HCT116 (cell line): Measurements from ENCODE around the gene OGN. TPM values are rescaled to one million over a fixed set of nuclear protein-coding genes. Genes with fewer than 3 reads are reported as not detected.

Source experiments
- ATAC-seq: fragments of 200-7000 bp; cut with Tn5 transposase; 2 replicates; pipeline ENCODE4 v1.9.1; 2020; ENCODE audit warnings: mild to moderate bottlenecking, moderate library complexity
- BruUV-seq: library from RNA; stranded (reverse); fragments of 400-500 nt; replicated peaks from 2 replicates; lab custom pipeline; 2021; lab: Mats Ljungman, UMichigan
- CTCF ChIA-PET: fragments of 300-600 bp; sonication (Branson Sonifier 250); formaldehyde crosslinking; loops from one replicate; lab custom pipeline; 2021; ENCODE audit warnings: antibody characterized with exemption; lab: Charles Lee
- POLR2A ChIA-PET: fragments of 300-600, 350-600 bp; sonication (Branson Sonifier 250); formaldehyde crosslinking; loops from one replicate; lab custom pipeline; 2021; ENCODE audit warnings: antibody characterized with exemption; lab: Charles Lee
- RAD21 ChIA-PET, 2 experiments: fragments of 300-600 bp; sonication (Branson Sonifier 250); formaldehyde crosslinking; loops; one replicate each; lab custom pipeline; 2023; ENCODE audit warnings: low total read pairs in 2 of 2; ENCODE audit not compliant: uncharacterized antibody in 2 of 2, unreplicated experiment in 2 of 2, low non-redundant PET in 1 of 2; lab: Charles Lee
- DNase-seq: peaks from one replicate; pipeline ENCODE4 v3.0.0-alpha.2; 2010; ENCODE audit warnings: low read depth, low spot score
- H2AFZ ChIP-seq: fragments of 200-600 bp; shearing (Covaris generic), sonication (generic); 2 replicates; pipeline ENCODE4 v1.6.1; 2017; ENCODE audit warnings: low read depth, mixed run types, mixed read lengths, antibody characterized with exemption, low read length; ENCODE audit not compliant: poor library complexity, severe bottlenecking
- H3K27ac ChIP-seq: 2 replicates; pipeline ENCODE4 v1.5.1; 2012; ENCODE audit warnings: low read depth, low read length
- H3K27me3 ChIP-seq: fragments of 200-600 bp; sonication (generic); 2 replicates; pipeline ENCODE4 v1.6.1; 2016; ENCODE audit warnings: mixed run types, low read length, mixed read lengths; ENCODE audit not compliant: insufficient read depth
- H3K36me3 ChIP-seq, 2 experiments: fragments of 200-500 bp in 1 of 2; fragments of 200-600 bp in 1 of 2; sonication (Bioruptor generic) in 1 of 2; sonication (generic) in 1 of 2; 2 replicates each; pipeline versions ENCODE4 v1.5.1 to v1.6.1; 2014 to 2016; ENCODE audit warnings: low read length in 2 of 2, inconsistent platforms in 1 of 2, mixed read lengths in 1 of 2, mixed run types in 1 of 2; ENCODE audit not compliant: insufficient read depth in 2 of 2, control insufficient read depth in 1 of 2
- H3K4me1 ChIP-seq, 2 experiments: fragments of 200-600 bp in 1 of 2; sonication (generic) in 1 of 2; 2 replicates each; pipeline versions ENCODE4 v1.5.1 to v1.6.1; 2012 to 2017; ENCODE audit warnings: low read length in 2 of 2, inconsistent platforms in 1 of 2, mild to moderate bottlenecking in 1 of 2, mixed read lengths in 1 of 2, mixed run types in 1 of 2, moderate library complexity in 1 of 2; ENCODE audit not compliant: insufficient read depth in 2 of 2, control insufficient read depth in 1 of 2
- H3K4me2 ChIP-seq: fragments of 200-600 bp; sonication (generic); 2 replicates; pipeline ENCODE4 v1.6.1; 2017; ENCODE audit warnings: mixed run types, low read length, mixed read lengths
- H3K4me3 ChIP-seq, 2 experiments: fragments of 200-600 bp in 1 of 2; sonication (generic) in 1 of 2; replicated peaks in 1 of 2; 2 replicates each; pipeline ENCODE4 v1.5.1; 2011 to 2016; ENCODE audit warnings: low read length in 2 of 2, control low read depth in 1 of 2, low read depth in 1 of 2, mild to moderate bottlenecking in 1 of 2, mixed read lengths in 1 of 2, mixed run types in 1 of 2
- H3K79me2 ChIP-seq: fragments of 200-600 bp; sonication (generic); 2 replicates; pipeline ENCODE4 v1.6.1; 2017; ENCODE audit warnings: mild to moderate bottlenecking, mixed run types, low read length, moderate library complexity, mixed read lengths; ENCODE audit not compliant: insufficient read depth
- H3K9ac ChIP-seq: fragments of 200-600 bp; sonication (generic); 2 replicates; pipeline ENCODE4 v1.6.1; 2016; ENCODE audit warnings: low read length, mixed read lengths
- H3K9me2 ChIP-seq: fragments of 200-600 bp; sonication (generic), shearing (Covaris generic); 2 replicates; pipeline ENCODE4 v1.6.1; 2017; ENCODE audit warnings: mixed run types, mild to moderate bottlenecking, moderate library complexity; ENCODE audit not compliant: insufficient read depth
- H3K9me3 ChIP-seq, 2 experiments: fragments of 200-500 bp in 1 of 2; fragments of 200-600 bp in 1 of 2; sonication (Bioruptor generic) in 1 of 2; sonication (generic) in 1 of 2; 2 replicates each; pipeline ENCODE4 v1.6.1; 2014 to 2017; ENCODE audit warnings: low read length in 2 of 2, mixed read lengths in 2 of 2, inconsistent platforms in 1 of 2, low read depth in 1 of 2, mild to moderate bottlenecking in 1 of 2, mixed run types in 1 of 2, moderate library complexity in 1 of 2; ENCODE audit not compliant: control insufficient read depth in 1 of 2, insufficient read depth in 1 of 2
- H4K20me1 ChIP-seq: fragments of 200-600 bp; sonication (generic), shearing (Covaris generic); 2 replicates; pipeline ENCODE4 v1.6.1; 2017; ENCODE audit warnings: mixed run types, mild to moderate bottlenecking, moderate library complexity; ENCODE audit not compliant: insufficient read depth
- JUND ChIP-seq: IDR thresholded peaks from 2 replicates; pipeline ENCODE4 v1.6.1; 2012
- SP1 ChIP-seq: IDR thresholded peaks from 2 replicates; pipeline ENCODE4 v1.6.1; 2012; ENCODE audit warnings: low read depth
- ZBTB33 ChIP-seq: IDR thresholded peaks from 2 replicates; pipeline ENCODE4 v1.6.1; 2011; ENCODE audit warnings: mild to moderate bottlenecking, low read length, moderate library complexity; ENCODE audit not compliant: insufficient replicate concordance; ENCODE audit errors: extremely low read depth
- ZFX ChIP-seq: fragments of 450-650 bp; IDR thresholded peaks from 2 replicates; pipeline ENCODE4 v1.6.1; 2017
- ZNF274 ChIP-seq: fragments of 200-500 bp; sonication (Bioruptor generic); IDR thresholded peaks from 2 replicates; pipeline ENCODE4 v1.6.1; 2014; ENCODE audit warnings: mild to moderate bottlenecking, low read depth, low read length, inconsistent platforms
- intact Hi-C: fragments of 100-400 bp; cut with micrococcal nuclease; formaldehyde crosslinking; loops from 2 replicates; pipeline ENCODE4 v1.10.0; 2022
- total RNA-seq: library from RNA; stranded (reverse); gene quantifications from one replicate; pipeline ENCODE4 v1.2.1, GENCODE V29; 2021; ENCODE audit not compliant: unreplicated experiment
- TF ChIP-seq, protein P1 (sequence below), 3 experiments: fragments of 200-600 bp in 1 of 3; sonication (generic) in 1 of 3; IDR thresholded peaks in 2 of 3; conservative IDR thresholded peaks in 1 of 3; 2 replicates each; pipeline ENCODE4 v1.5.1; 2012 to 2017; ENCODE audit warnings: low read depth in 2 of 3, low read length in 2 of 3, antibody characterized with exemption in 1 of 3, borderline replicate concordance in 1 of 3, control low read depth in 1 of 3, mild to moderate bottlenecking in 1 of 3, mixed read lengths in 1 of 3, mixed run types in 1 of 3, moderate library complexity in 1 of 3; ENCODE audit not compliant: insufficient read depth in 1 of 3

OGN gene
- total RNA-seq, 1 experiment from 2014 or later = 0.15 TPM

- no peak for TF ChIP-seq ZBTB33
Observed at GRCh38 chr9:92435263-92435662, 30.9 kb upstream of the OGN start (continued).

- ChIA-PET RAD21 (no interaction called here), CTCF (no interaction called here), POLR2A (no interaction called here)
- no TSS peak for BruUV-seq
- Histone ChIP-seq H3K9me2 (no peaks in the 10 kb centered on the region), H3K4me3 (no peak overlapping the region), H3K27ac (no peak overlapping the region), H3K79me2 (no peaks in the 10 kb centered on the region), H3K27me3 (no peaks in the 10 kb centered on the region), H3K4me2 (no peak overlapping the region), H3K4me1 (no peaks in the 10 kb centered on the region), H2AFZ (no peak overlapping the region), H3K36me3 (no peaks in the 10 kb centered on the region), H3K9me3 (no peaks in the 10 kb centered on the region), H4K20me1 (no peaks in the 10 kb centered on the region), H3K9ac (no peak overlapping the region)
- DNase-seq (no peak), ATAC-seq (no peak)
- TF ChIP-seq SP1 = no peak
- TF ChIP-seq, protein P1, sequence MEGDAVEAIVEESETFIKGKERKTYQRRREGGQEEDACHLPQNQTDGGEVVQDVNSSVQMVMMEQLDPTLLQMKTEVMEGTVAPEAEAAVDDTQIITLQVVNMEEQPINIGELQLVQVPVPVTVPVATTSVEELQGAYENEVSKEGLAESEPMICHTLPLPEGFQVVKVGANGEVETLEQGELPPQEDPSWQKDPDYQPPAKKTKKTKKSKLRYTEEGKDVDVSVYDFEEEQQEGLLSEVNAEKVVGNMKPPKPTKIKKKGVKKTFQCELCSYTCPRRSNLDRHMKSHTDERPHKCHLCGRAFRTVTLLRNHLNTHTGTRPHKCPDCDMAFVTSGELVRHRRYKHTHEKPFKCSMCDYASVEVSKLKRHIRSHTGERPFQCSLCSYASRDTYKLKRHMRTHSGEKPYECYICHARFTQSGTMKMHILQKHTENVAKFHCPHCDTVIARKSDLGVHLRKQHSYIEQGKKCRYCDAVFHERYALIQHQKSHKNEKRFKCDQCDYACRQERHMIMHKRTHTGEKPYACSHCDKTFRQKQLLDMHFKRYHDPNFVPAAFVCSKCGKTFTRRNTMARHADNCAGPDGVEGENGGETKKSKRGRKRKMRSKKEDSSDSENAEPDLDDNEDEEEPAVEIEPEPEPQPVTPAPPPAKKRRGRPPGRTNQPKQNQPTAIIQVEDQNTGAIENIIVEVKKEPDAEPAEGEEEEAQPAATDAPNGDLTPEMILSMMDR (IDR thresholded peaks at IDR 0.05 in 2 of 3, conservative IDR thresholded peaks at IDR 0.05 in 1 of 3; ENCODE audit: borderline replicate concordance in 1 of 3, insufficient read depth in 1 of 3, low read depth in 2 of 3, low read length in 2 of 3) = no peak
- no peak for TF ChIP-seq ZNF274
- no peak for TF ChIP-seq JUND
- no peak for TF ChIP-seq ZFX
- intact Hi-C loops = no loop called here
Observed at GRCh38 chr9:92432972-92433548, 28.7 kb upstream of the OGN start.
